RWPE2 (cell line): ENCODE data around the gene NOVA1.

Experiments
- ATAC-seq: fragments of 200-7000 bp; cut with Tn5 transposase; 3 replicates; pipeline ENCODE4 v1.9.1; 2021; ENCODE audit warnings: low read depth
- DNase-seq: peaks from one replicate; pipeline ENCODE4 v3.0.0-alpha.2; 2020; ENCODE audit warnings: low spot score
- H3K27ac ChIP-seq: fragments of 450-650 bp; 2 replicates; pipeline ENCODE4 v1.5.1; 2017; ENCODE audit warnings: mild to moderate bottlenecking; ENCODE audit not compliant: poor library complexity, severe bottlenecking
- H3K27me3 ChIP-seq: fragments of 250-450 bp; sonication (Bioruptor Pico); 2 replicates; pipeline ENCODE4 v1.5.1; 2021; ENCODE audit warnings: mild to moderate bottlenecking, moderate library complexity; ENCODE audit not compliant: insufficient read depth, poor library complexity, severe bottlenecking
- H3K36me3 ChIP-seq: fragments of 250-450 bp; sonication (Bioruptor Pico); 2 replicates; pipeline ENCODE4 v1.5.1; 2020; ENCODE audit warnings: low read depth, mild to moderate bottlenecking, moderate library complexity
- H3K4me1 ChIP-seq: fragments of 250-450 bp; sonication (Bioruptor Pico); 2 replicates; pipeline ENCODE4 v1.5.1; 2021; ENCODE audit warnings: mild to moderate bottlenecking, moderate library complexity; ENCODE audit not compliant: insufficient read depth, poor library complexity, severe bottlenecking
- H3K4me3 ChIP-seq: fragments of 250-450 bp; sonication (Bioruptor Pico); 2 replicates; pipeline ENCODE4 v1.5.1; 2021; ENCODE audit warnings: mild to moderate bottlenecking, moderate library complexity; ENCODE audit not compliant: severe bottlenecking
- H3K9me3 ChIP-seq: fragments of 250-450 bp; sonication (Bioruptor Pico); 2 replicates; pipeline ENCODE4 v1.5.1; 2021; ENCODE audit warnings: mild to moderate bottlenecking, moderate library complexity; ENCODE audit not compliant: severe bottlenecking
- TF ChIP-seq, protein P1 (sequence below): fragments of 450-650 bp; IDR thresholded peaks from one replicate; pipeline ENCODE4 v1.5.1; 2017; ENCODE audit warnings: mild to moderate bottlenecking, moderate library complexity; ENCODE audit not compliant: poor library complexity, severe bottlenecking

NOVA1 gene

GRCh38 chr14:26429205-26429604 is 168.6 kb downstream of the NOVA1 start:
- no peak overlapping the region for H3K27ac ChIP-seq
- H3K36me3 ChIP-seq: no peaks in the 10 kb centered on the region
- peaks cover 11% of the 10 kb centered on the region for H3K27me3 ChIP-seq
- TF ChIP-seq, protein P1, sequence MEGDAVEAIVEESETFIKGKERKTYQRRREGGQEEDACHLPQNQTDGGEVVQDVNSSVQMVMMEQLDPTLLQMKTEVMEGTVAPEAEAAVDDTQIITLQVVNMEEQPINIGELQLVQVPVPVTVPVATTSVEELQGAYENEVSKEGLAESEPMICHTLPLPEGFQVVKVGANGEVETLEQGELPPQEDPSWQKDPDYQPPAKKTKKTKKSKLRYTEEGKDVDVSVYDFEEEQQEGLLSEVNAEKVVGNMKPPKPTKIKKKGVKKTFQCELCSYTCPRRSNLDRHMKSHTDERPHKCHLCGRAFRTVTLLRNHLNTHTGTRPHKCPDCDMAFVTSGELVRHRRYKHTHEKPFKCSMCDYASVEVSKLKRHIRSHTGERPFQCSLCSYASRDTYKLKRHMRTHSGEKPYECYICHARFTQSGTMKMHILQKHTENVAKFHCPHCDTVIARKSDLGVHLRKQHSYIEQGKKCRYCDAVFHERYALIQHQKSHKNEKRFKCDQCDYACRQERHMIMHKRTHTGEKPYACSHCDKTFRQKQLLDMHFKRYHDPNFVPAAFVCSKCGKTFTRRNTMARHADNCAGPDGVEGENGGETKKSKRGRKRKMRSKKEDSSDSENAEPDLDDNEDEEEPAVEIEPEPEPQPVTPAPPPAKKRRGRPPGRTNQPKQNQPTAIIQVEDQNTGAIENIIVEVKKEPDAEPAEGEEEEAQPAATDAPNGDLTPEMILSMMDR: no peak
- DNase-seq (no peak), ATAC-seq (no peak)
- H3K9me3 ChIP-seq: no peaks in the 10 kb centered on the region
- no peak overlapping the region for H3K4me3 ChIP-seq
- H3K4me1 ChIP-seq: no peaks in the 10 kb centered on the region

- Histone ChIP-seq H3K4me3 (no peak overlapping the region), H3K9me3 (no peaks in the 10 kb centered on the region), H3K36me3 (no peaks in the 10 kb centered on the region), H3K27ac (no peak overlapping the region), H3K4me1 (no peaks in the 10 kb centered on the region), H3K27me3 (peaks cover 4% of the 10 kb centered on the region)
- ATAC-seq: no peak
- TF ChIP-seq, protein P1: no peak
- no peak for DNase-seq
Measured at GRCh38 chr14:26427097-26427496, 170.7 kb downstream of the NOVA1 start.

DNA sequence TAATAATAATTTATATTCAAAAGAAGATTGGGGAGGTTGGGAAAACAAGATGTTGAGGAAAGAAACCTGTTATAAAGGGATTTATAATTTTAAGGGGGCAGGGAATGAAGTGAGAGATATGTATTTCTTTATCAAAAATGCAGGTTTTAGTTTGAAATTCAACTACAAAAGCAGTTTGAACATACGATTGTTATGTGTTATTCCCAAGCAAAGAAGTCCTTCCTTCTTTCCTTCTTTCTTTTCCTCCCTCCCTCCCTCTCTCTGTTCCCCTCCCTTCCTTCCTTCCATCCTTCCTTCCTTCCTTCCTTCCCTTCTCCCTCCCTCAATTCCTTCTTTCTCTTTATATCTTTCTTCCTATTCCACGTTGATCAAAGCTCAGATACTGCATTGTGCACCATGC is 173.3 kb downstream of the NOVA1 start:
- ATAC-seq (no peak), DNase-seq (no peak)
- Histone ChIP-seq H3K9me3 (no peaks in the 10 kb centered on the region), H3K4me3 (no peak overlapping the region), H3K27ac (no peak overlapping the region), H3K36me3 (no peaks in the 10 kb centered on the region), H3K27me3 (peaks cover 4% of the 10 kb centered on the region), H3K4me1 (no peaks in the 10 kb centered on the region)
- TF ChIP-seq, protein P1: no peak

DNA sequence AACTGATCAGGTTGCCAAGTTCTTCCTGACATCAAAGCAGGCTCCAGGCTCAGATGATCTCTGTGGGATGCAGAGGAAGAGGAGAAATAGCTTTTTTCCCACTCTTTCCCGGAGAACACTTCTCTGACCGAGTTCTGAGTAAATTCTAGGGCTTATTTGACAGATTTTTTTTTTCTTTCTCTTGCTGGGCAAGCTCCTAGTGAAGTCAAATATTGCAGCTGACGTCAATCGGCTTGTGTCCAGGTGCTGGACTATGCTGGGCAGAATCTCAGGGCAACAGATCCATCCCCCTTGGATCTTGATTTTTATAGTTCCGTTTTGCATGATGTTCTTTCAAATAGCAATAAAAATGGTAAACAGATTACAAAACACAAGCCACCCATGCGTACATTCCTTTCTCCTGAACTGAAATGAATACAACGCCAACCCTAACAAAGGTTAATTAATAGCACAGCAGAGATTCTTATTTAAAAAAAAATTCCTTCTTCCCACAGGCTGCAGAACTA is 182.2 kb downstream of the NOVA1 start:
- Histone ChIP-seq H3K9me3 (no peaks in the 10 kb centered on the region), H3K4me1 (no peaks in the 10 kb centered on the region), H3K4me3 (no peak overlapping the region), H3K27ac (no peak overlapping the region), H3K27me3 (no peaks in the 10 kb centered on the region), H3K36me3 (no peaks in the 10 kb centered on the region)
- ATAC-seq (no peak), DNase-seq (no peak)
- TF ChIP-seq, protein P1: no peak

GRCh38 chr14:26414926-26415325 is 182.9 kb downstream of the NOVA1 start:
- DNase-seq (no peak), ATAC-seq (no peak)
- no peak overlapping the region for H3K27ac ChIP-seq
- TF ChIP-seq, protein P1: no peak
- H3K27me3 ChIP-seq: no peaks in the 10 kb centered on the region
- H3K9me3 ChIP-seq: no peaks in the 10 kb centered on the region
- H3K4me3 ChIP-seq: no peak overlapping the region
- H3K36me3 ChIP-seq: no peaks in the 10 kb centered on the region
- no peaks in the 10 kb centered on the region for H3K4me1 ChIP-seq
